Activated T-cell treated with anti-CD3 and anti-CD28 coated beads, Interleukin-2, amount 50 U/mL, for 48 hours (primary cell): ENCODE measurements around the gene TANC1.

ENCODE experiments used
- DNase-seq, 2 experiments: peaks; one replicate each; pipeline ENCODE4 v3.0.0-alpha.2; 2020

The TANC1 gene

GRCh38 chr2:159065891-159066290 lies 97.5 kb downstream of the TANC1 start:
- no peak for DNase-seq

GRCh38 chr2:159066541-159067156 lies 98.2 kb downstream of the TANC1 start:
- DNase-seq: no peak

- DNase-seq: no peak
Observed at GRCh38 chr2:159067971-159068370, 99.5 kb downstream of the TANC1 start.

GRCh38 chr2:159069229-159069628 lies 100.8 kb downstream of the TANC1 start:
- DNase-seq: no peak

GRCh38 chr2:159070235-159070634 lies 101.8 kb downstream of the TANC1 start:
- DNase-seq: no peak

GRCh38 chr2:159071190-159071915 lies 102.9 kb downstream of the TANC1 start:
- no peak for DNase-seq

- no peak for DNase-seq
Observed at GRCh38 chr2:159072795-159073194, 104.4 kb downstream of the TANC1 start.

GRCh38 chr2:159073256-159073655 lies 104.8 kb downstream of the TANC1 start:
- DNase-seq: no peak

- no peak for DNase-seq
Observed at GRCh38 chr2:159074605-159075004, 106.2 kb downstream of the TANC1 start.

GRCh38 chr2:159075727-159076126 lies 107.3 kb downstream of the TANC1 start:
- DNase-seq: no peak

- no peak for DNase-seq
Observed at GRCh38 chr2:159076241-159076640, 107.8 kb downstream of the TANC1 start.

GRCh38 chr2:159077869-159078268 lies 109.4 kb downstream of the TANC1 start:
- DNase-seq: no peak

- no peak for DNase-seq
Observed at GRCh38 chr2:159078443-159078842, 110.0 kb downstream of the TANC1 start.

- no peak for DNase-seq
Observed at GRCh38 chr2:159080641-159081040, 112.2 kb downstream of the TANC1 start.

- DNase-seq: no peak
Observed at GRCh38 chr2:159082119-159082518, 113.7 kb downstream of the TANC1 start.

GRCh38 chr2:159084384-159085370 lies 116.2 kb downstream of the TANC1 start:
- no peak for DNase-seq

- no peak for DNase-seq
Observed at GRCh38 chr2:159086342-159086741, 117.9 kb downstream of the TANC1 start.

GRCh38 chr2:159086826-159087225 lies 118.4 kb downstream of the TANC1 start:
- no peak for DNase-seq

GRCh38 chr2:159088906-159089305 lies 120.5 kb downstream of the TANC1 start:
- no peak for DNase-seq

- DNase-seq: no peak
Observed at GRCh38 chr2:159089543-159089942, 121.1 kb downstream of the TANC1 start.

GRCh38 chr2:159090514-159091201 lies 122.2 kb downstream of the TANC1 start:
- no peak for DNase-seq

GRCh38 chr2:159091381-159091780 lies 122.9 kb downstream of the TANC1 start:
- no peak for DNase-seq

GRCh38 chr2:159091976-159092375 lies 123.5 kb downstream of the TANC1 start:
- DNase-seq: no peak
